Left renal cortex interstitium (tissue), 4 donors: ENCODE data around the gene CACNA1C. TPM values are rescaled to one million over a fixed set of nuclear protein-coding genes. Genes with fewer than 3 reads are reported as not detected.
"Not testable (repeated sequence)": the region's sequence is repeated elsewhere in the genome, so short reads cannot be mapped to it uniquely, and the experiment has no call there.

Source experiments
- DNase-seq, 4 donors: peaks; one replicate each; pipeline ENCODE4 v3.0.0-alpha.2; 2013; ENCODE audit warnings: low read depth in 4 of 4, low spot score in 2 of 4, missing footprints in 1 of 4
- polyA plus RNA-seq, 4 donors: library from polyadenylated mRNA; unstranded; fragments of 120-200 nt; gene quantifications; one replicate each; pipeline ENCODE4 v1.2.1, GENCODE V29; 2013; ENCODE audit not compliant: insufficient read length in 4 of 4

The CACNA1C gene
- polyA plus RNA-seq, 4 donors = 6.4 to 13.1 (median 8.9) TPM

DNA sequence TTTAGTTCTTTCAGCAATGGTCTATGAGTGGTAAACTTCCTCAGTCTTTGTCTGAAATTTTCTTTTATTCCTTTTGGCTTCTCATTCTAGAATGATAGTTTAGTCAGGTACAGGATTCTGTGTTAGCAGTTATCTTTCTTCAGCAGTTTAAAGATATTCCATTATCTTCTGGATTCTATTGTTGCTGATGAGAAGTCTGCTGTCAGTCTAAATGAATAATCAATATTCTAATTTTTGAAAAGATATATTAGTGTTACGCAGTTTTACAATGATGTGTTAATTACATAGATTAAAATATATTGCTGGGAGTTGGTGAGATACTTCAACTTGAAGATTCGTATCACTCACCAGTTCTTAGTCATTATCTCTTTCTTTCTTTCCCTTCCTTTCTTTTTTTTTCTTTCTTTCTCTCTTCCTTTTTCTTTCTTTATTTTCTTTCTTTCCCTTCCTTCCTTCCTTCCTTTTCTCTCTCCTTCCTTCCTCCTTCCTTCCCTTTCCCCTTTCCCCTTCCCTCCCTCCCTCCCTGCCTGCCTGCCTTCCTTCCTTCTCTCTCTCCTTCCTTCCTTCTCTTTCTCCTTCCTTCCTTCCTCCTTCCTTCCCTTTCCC lies 17.8 kb downstream of the CACNA1C start:
- no peak for DNase-seq

GRCh38 chr12:2074792-2075191 lies 22.0 kb downstream of the CACNA1C start:
- no peak for DNase-seq

DNA sequence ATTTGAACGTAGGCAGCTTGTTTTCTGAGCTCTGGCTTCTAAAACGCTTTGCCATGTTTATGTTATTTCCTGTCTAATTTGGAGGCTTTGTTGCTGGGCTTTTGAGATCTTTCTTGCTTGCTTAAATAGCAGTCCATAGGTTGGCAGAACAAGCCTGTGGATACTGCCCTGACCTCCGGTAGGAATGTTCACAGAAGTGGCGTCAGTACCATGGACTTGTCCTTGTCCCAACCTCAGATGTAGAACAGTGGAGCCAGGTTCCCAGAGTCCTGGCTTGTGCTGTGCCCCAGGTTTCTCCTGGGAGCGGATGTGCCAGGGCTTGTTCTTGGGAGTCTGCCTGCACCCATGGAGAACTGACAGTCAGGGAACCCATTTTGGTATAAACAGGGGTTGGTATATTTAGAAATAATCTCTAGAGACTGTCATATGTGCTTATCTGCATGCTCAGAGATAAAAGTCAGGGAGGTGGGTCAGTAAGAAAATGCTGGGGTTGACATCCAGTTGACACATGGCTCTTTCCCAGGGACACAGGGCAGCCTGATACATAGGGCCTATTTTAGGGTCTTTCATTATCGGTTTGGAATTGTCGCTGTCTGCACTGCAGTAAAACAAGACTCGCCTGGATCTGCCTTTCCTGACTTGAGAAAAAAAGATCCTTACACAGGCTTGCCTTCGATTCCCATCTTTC lies 22.9 kb downstream of the CACNA1C start:
- no peak for DNase-seq

DNA sequence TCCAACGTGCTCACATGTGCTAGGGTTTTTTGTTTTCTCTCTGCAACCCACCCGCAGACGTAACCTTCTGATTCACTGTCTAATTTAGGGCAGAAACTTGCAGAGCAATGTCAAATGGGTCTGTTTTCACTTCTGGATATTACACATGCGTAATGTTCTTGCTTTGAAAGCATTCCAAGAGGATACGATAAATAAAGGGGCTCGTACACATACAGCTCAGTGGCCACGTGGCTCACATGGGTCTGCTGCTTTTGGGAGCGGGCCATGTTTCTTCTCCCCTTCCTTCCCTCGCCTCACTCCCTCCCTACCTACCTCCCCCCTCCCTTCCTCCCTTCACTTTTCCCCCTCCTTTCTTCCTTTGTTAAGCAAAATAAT lies 23.4 kb downstream of the CACNA1C start:
- DNase-seq = no peak

DNA sequence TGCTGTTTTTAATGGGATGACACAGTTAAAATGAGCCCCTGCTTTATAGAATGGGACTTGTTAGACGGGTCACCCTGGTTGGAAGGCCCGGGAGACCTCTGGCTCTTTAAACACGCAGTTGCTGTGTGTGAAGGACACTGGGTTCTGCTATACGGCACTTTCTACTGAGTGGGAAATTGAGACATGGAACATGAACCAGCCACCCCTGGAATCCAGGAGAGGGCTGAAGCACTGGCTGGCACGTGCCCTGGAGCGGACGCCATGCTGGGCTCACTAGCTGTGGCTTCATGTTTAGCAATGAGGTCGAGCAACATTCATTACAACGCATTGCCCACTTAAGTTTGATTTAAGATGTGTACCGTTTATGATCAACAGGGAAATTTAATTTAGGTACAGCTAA lies 23.9 kb downstream of the CACNA1C start:
- DNase-seq = no peak

GRCh38 chr12:2080604-2081003 lies 27.8 kb downstream of the CACNA1C start:
- no peak for DNase-seq

GRCh38 chr12:2082321-2082720 lies 29.5 kb downstream of the CACNA1C start:
- DNase-seq = no peak

- DNase-seq = no peak
Measured at GRCh38 chr12:2083008-2083407, 30.2 kb downstream of the CACNA1C start.

GRCh38 chr12:2083561-2083960 lies 30.8 kb downstream of the CACNA1C start:
- no peak for DNase-seq

GRCh38 chr12:2084553-2085296 lies 31.9 kb downstream of the CACNA1C start:
- DNase-seq = no peak

DNA sequence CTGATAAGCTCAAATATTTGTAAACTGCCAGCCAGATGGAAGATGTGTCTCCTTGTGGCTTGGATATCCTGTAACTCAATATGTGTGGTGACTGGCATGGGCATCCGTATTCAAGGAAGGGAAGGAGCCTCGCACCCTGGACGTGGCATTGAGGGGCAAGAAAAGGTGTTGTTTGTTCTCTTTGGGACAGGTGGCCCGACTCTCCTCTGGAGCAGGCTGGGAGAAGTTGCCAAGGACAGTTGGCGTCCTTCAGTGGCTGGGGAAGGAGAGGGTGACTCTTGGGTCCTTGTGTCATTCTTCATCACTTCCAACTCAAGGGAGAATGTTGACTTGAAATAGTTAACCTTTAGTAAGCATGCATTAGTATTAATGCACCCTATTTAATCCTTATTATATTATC lies 39.6 kb downstream of the CACNA1C start:
- no peak for DNase-seq

- DNase-seq = no peak
Measured at GRCh38 chr12:2092890-2093289, 40.1 kb downstream of the CACNA1C start.

DNA sequence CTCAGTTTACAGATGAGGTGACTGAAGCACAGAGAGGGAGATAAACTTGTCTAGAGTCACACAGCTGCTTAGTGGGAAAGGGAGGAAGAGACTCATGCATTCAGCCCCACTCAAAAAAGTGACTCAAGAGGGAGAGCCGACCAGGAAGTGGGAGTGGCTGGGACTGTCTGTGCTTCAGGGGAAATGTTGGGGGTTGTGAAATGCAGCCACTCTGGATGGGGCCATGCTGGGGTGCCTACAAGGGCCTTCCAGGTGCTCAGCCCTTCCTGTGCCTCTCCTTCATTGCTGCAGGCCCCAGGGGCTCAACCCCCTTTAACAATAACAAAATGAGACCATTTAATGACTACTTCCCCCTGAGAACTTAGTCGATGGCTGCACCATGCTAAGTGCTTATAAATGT lies 41.8 kb downstream of the CACNA1C start:
- DNase-seq = no peak

DNA sequence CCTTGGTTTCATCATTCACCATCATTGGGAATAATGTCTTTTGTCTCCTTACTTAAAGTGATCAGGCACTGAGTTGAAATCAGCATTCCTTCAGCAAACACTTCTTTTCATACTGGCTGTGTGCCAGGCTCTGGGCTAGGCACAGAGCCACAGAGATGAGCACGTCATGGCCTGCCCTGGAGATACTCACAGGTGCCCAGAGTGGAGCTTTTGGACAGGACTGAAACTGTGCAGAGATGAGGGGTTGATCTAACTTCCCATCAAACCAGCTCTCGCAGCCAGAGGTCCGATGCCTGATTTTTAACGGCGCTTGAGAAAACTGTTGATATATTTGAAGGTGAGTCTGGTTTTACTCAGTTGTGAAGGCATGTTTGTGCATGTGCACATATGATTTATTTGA lies 43.1 kb downstream of the CACNA1C start:
- no peak for DNase-seq

GRCh38 chr12:2097617-2098016 lies 44.8 kb downstream of the CACNA1C start:
- no peak for DNase-seq

GRCh38 chr12:2098852-2099251 lies 46.1 kb downstream of the CACNA1C start:
- DNase-seq = no peak

GRCh38 chr12:2099595-2099994 lies 46.8 kb downstream of the CACNA1C start:
- no peak for DNase-seq

DNA sequence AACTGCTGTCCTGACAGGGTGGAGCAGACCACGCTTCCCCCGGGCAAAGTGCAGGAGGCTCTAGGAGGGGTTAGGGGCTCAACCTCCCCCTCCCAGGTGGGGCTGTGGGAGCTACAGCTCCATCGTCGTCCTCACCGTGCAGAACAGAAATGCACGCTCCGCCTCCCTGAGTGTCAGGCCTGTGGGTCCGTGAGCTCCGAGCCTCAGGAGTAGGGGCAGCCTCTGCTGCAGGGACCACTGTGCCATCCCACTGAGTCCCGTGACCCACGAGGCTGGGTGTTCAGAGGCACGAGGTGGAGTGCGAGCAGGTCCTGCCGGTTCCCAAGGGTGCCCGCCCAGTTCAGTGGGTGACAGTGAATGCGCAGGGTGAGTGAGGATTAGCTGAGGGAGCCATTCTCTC lies 48.6 kb downstream of the CACNA1C start:
- no peak for DNase-seq

- DNase-seq = no peak
Measured at GRCh38 chr12:2101771-2102170, 49.0 kb downstream of the CACNA1C start.

DNA sequence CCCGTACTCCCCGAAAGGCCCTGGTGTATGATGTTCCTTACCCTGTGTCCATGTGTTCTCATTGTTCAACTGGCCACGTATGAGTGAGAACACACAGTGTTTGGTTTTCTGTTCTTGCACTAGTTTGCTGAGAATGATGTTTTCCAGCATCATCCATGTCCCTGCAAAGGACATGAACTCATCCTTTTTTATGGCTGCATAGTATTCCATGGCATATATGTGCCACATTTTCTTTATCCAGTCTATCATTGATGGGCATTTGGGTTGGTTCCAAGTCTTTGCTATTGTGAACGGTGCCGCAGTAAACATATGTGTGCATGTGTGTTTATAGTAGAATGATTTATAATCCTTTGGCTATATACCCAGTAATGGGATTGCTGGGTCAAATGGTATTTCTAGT lies 49.9 kb downstream of the CACNA1C start:
- not testable (repeated sequence) for DNase-seq

- DNase-seq = not testable (repeated sequence)
Measured at GRCh38 chr12:2105387-2105786, 52.6 kb downstream of the CACNA1C start.

- no peak for DNase-seq
Measured at GRCh38 chr12:2108166-2108565, 55.4 kb downstream of the CACNA1C start.
